ENCODE results near the gene EFCAB6.

Gene EFCAB6

GRCh38 chr22:43561415-43562178 is 250.5 kb downstream of the EFCAB6 start:
- Histone ChIP-seq H4K20me1 (ENCODE audit: insufficient read depth, low read length) (no peaks in the 10 kb centered on the region), H3K27me3 (ENCODE audit: insufficient read depth, low read length) (no peaks in the 10 kb centered on the region), H3K4me1 (ENCODE audit: insufficient read depth, low read length, severe bottlenecking) (no peaks in the 10 kb centered on the region), H3K79me2 (ENCODE audit: insufficient read depth, low read length) (no peaks in the 10 kb centered on the region), H3K9me2 (ENCODE audit: low read depth, low read length) (no peaks in the 10 kb centered on the region), H3K27ac (ENCODE audit: low read depth, low read length, poor library complexity, severe bottlenecking) (no peak overlapping the region), H3F3A (ENCODE audit: insufficient read depth, low read length) (no peaks in the 10 kb centered on the region), H3K9ac (ENCODE audit: low read length) (no peak overlapping the region), H2AFZ (ENCODE audit: low read length) (no peak overlapping the region), H3K36me3 (ENCODE audit: insufficient read depth, low read length) (no peaks in the 10 kb centered on the region), H3K4me2 (ENCODE audit: low read length) (no peak overlapping the region), H3K4me3 (ENCODE audit: low read depth, low read length, poor library complexity, severe bottlenecking) (no peak overlapping the region), H3K9me3 (ENCODE audit: low read length) (no peaks in the 10 kb centered on the region)
- TF ChIP-seq CTCF (IDR thresholded peaks at IDR 0.05; ENCODE audit: low read length) (no peak), EZH2 (IDR thresholded peaks at IDR 0.05; ENCODE audit: borderline replicate concordance, low read length) (no peak)

GRCh38 chr22:43560651-43561050 is 251.5 kb downstream of the EFCAB6 start:
- H3K36me3 ChIP-seq (ENCODE audit: insufficient read depth, low read length), result no peaks in the 10 kb centered on the region
- no peak overlapping the region for H3K4me3 ChIP-seq (ENCODE audit: low read depth, low read length, poor library complexity, severe bottlenecking)
- no peak overlapping the region for H2AFZ ChIP-seq (ENCODE audit: low read length)
- H4K20me1 ChIP-seq (ENCODE audit: insufficient read depth, low read length), result no peaks in the 10 kb centered on the region
- no peaks in the 10 kb centered on the region for H3K4me1 ChIP-seq (ENCODE audit: insufficient read depth, low read length, severe bottlenecking)
- no peaks in the 10 kb centered on the region for H3K9me2 ChIP-seq (ENCODE audit: low read depth, low read length)
- no peaks in the 10 kb centered on the region for H3K9me3 ChIP-seq (ENCODE audit: low read length)
- H3K4me2 ChIP-seq (ENCODE audit: low read length), result no peak overlapping the region
- no peak overlapping the region for H3K27ac ChIP-seq (ENCODE audit: low read depth, low read length, poor library complexity, severe bottlenecking)
- H3F3A ChIP-seq (ENCODE audit: insufficient read depth, low read length), result no peaks in the 10 kb centered on the region
- no peaks in the 10 kb centered on the region for H3K27me3 ChIP-seq (ENCODE audit: insufficient read depth, low read length)
- no peaks in the 10 kb centered on the region for H3K79me2 ChIP-seq (ENCODE audit: insufficient read depth, low read length)
- TF ChIP-seq CTCF (IDR thresholded peaks at IDR 0.05; ENCODE audit: low read length) (no peak), EZH2 (IDR thresholded peaks at IDR 0.05; ENCODE audit: borderline replicate concordance, low read length) (no peak)
- no peak overlapping the region for H3K9ac ChIP-seq (ENCODE audit: low read length)

- Histone ChIP-seq H3K27me3 (ENCODE audit: insufficient read depth, low read length) (no peaks in the 10 kb centered on the region), H3K9me3 (ENCODE audit: low read length) (no peaks in the 10 kb centered on the region)
- TF ChIP-seq CTCF (IDR thresholded peaks at IDR 0.05; ENCODE audit: low read length), result no peak
These were observed 256.3 kb downstream of the EFCAB6 start for GRCh38 chr22:43555561-43556515.

More at GRCh38 chr22:43555561-43556515, 256.3 kb downstream of the EFCAB6 start:
- Histone ChIP-seq H3K4me1 (ENCODE audit: insufficient read depth, low read length, severe bottlenecking) (no peaks in the 10 kb centered on the region), H4K20me1 (ENCODE audit: insufficient read depth, low read length) (no peaks in the 10 kb centered on the region), H3K79me2 (ENCODE audit: insufficient read depth, low read length) (no peaks in the 10 kb centered on the region), H2AFZ (ENCODE audit: low read length) (no peak overlapping the region), H3K4me3 (ENCODE audit: low read depth, low read length, poor library complexity, severe bottlenecking) (no peak overlapping the region), H3K4me2 (ENCODE audit: low read length) (no peak overlapping the region), H3F3A (ENCODE audit: insufficient read depth, low read length) (no peaks in the 10 kb centered on the region), H3K9ac (ENCODE audit: low read length) (no peak overlapping the region), H3K36me3 (ENCODE audit: insufficient read depth, low read length) (no peaks in the 10 kb centered on the region), H3K9me2 (ENCODE audit: low read depth, low read length) (no peaks in the 10 kb centered on the region), H3K27ac (ENCODE audit: low read depth, low read length, poor library complexity, severe bottlenecking) (no peak overlapping the region)
